ENCODE data around the gene PDGFC. TPM values are rescaled to one million over a fixed set of nuclear protein-coding genes. Genes with fewer than 3 reads are reported as not detected.

Gene PDGFC
- total RNA-seq, 1 experiment from 2014 or later, result 33.1 TPM

GRCh38 chr4:157005193-157005592 lies 33.6 kb upstream of the PDGFC start:
- no peaks in the 10 kb centered on the region for H3K27me3 ChIP-seq (ENCODE audit: insufficient read depth, low read depth)
- peaks cover 1% of the 10 kb centered on the region; the same call in 1 of the 2 replicates for H3F3A ChIP-seq (ENCODE audit: insufficient read depth, low read depth)
- H3K9me2 ChIP-seq (ENCODE audit: insufficient read depth), result no peaks in the 10 kb centered on the region
- H3K27ac ChIP-seq, result no peak overlapping the region
- no peaks in the 10 kb centered on the region for H3K79me2 ChIP-seq (ENCODE audit: low read depth)
- TF ChIP-seq EZH2 (IDR thresholded peaks at IDR 0.05; ENCODE audit: low read depth) (no peak), CTCF (conservative IDR thresholded peaks at IDR 0.05) (no peak)
- no peaks in the 10 kb centered on the region for H4K20me1 ChIP-seq (ENCODE audit: insufficient read depth)
- H3K4me3 ChIP-seq, result no peak overlapping the region
- no peak for DNase-seq
- intact Hi-C loops (cut with micrococcal nuclease; ENCODE audit: unreplicated experiment), result no loop called here
- BruUV-seq (replicated peaks), result no TSS peak
- ChIA-PET POLR2A (ENCODE audit: unreplicated experiment) (no interaction called here), CTCF (no interaction called here)
- peaks cover 2% of the 10 kb centered on the region for H3K4me1 ChIP-seq (replicated peaks; ENCODE audit: insufficient read depth)
- H3K36me3 ChIP-seq (ENCODE audit: low read depth), result no peaks in the 10 kb centered on the region
- H3K4me2 ChIP-seq, result no peak overlapping the region
- H2AFZ ChIP-seq, result no peak overlapping the region
- 0 out of 2 replicates have a peak, but pooled peaks cover under 1% of the 10 kb centered on the region for H3K9me3 ChIP-seq (ENCODE audit: insufficient read depth, low read depth)

GRCh38 chr4:157004279-157005161 lies 32.9 kb upstream of the PDGFC start:
- 0 out of 2 replicates have a peak, but pooled peaks cover 4% of the 10 kb centered on the region for H3K9me3 ChIP-seq (ENCODE audit: insufficient read depth, low read depth)
- no peaks in the 10 kb centered on the region for H4K20me1 ChIP-seq (ENCODE audit: insufficient read depth)
- POLR2A ChIA-PET (ENCODE audit: unreplicated experiment), result no interaction called here
- H3K9me2 ChIP-seq (ENCODE audit: insufficient read depth), result no peaks in the 10 kb centered on the region
- DNase-seq, result no peak
- no peaks in the 10 kb centered on the region for H3K79me2 ChIP-seq (ENCODE audit: low read depth)
- H3K4me3 ChIP-seq, result no peak overlapping the region
- no peak for TF ChIP-seq CTCF (conservative IDR thresholded peaks at IDR 0.05)
- TF ChIP-seq EZH2 (IDR thresholded peaks at IDR 0.05; ENCODE audit: low read depth), result no peak
- H3K27ac ChIP-seq, result no peak overlapping the region
- H3K4me2 ChIP-seq, result no peak overlapping the region
- CTCF ChIA-PET, result no interaction called here
- peaks cover 9% of the 10 kb centered on the region for H3K4me1 ChIP-seq (replicated peaks; ENCODE audit: insufficient read depth)
- BruUV-seq (replicated peaks), result no TSS peak
- no peak overlapping the region for H2AFZ ChIP-seq
- intact Hi-C loops (cut with micrococcal nuclease; ENCODE audit: unreplicated experiment), result no loop called here
- peaks cover 8% of the 10 kb centered on the region for H3F3A ChIP-seq (ENCODE audit: insufficient read depth, low read depth)
- H3K27me3 ChIP-seq (ENCODE audit: insufficient read depth, low read depth), result no peaks in the 10 kb centered on the region
- no peaks in the 10 kb centered on the region for H3K36me3 ChIP-seq (ENCODE audit: low read depth)

GRCh38 chr4:156999175-156999517 lies 27.5 kb upstream of the PDGFC start:
- DNase-seq, result peak; percentile 85 to 90
- H3K4me2 ChIP-seq, result peak overlapping the region; percentile 60
- H3K4me1 ChIP-seq (replicated peaks; ENCODE audit: insufficient read depth), result peaks cover 26% of the 10 kb centered on the region
- BruUV-seq (replicated peaks), result no TSS peak
- ChIA-PET POLR2A (ENCODE audit: unreplicated experiment) (interaction anchor here (0.6 kb wide), 1 partner anchor 14 kb away, joined by 5 read pairs; no protein-coding TSS in a partner anchor), CTCF (interaction anchor here (0.9 to 1.2 kb wide), 2 partner anchors 27 to 28 kb away, joined by 3 to 5 read pairs; partner anchors contain the start of gene PDGFC)
- no peak for TF ChIP-seq CTCF (conservative IDR thresholded peaks at IDR 0.05)
- TF ChIP-seq EZH2 (IDR thresholded peaks at IDR 0.05; ENCODE audit: low read depth), result no peak
- intact Hi-C loops (cut with micrococcal nuclease; ENCODE audit: unreplicated experiment), result loop anchor here (1.0 kb wide), 4 partner anchors 14 to 68 kb away; no protein-coding TSS in a partner anchor
- H3K36me3 ChIP-seq (ENCODE audit: low read depth), result no peaks in the 10 kb centered on the region
- H3K79me2 ChIP-seq (ENCODE audit: low read depth), result no peaks in the 10 kb centered on the region
- H3K4me3 ChIP-seq, result peak overlapping the region; percentile 28
- peaks cover 23% of the 10 kb centered on the region for H3F3A ChIP-seq (ENCODE audit: insufficient read depth, low read depth)
- peaks cover 8% of the 10 kb centered on the region for H3K9me3 ChIP-seq (ENCODE audit: insufficient read depth, low read depth)
- no peaks in the 10 kb centered on the region for H3K9me2 ChIP-seq (ENCODE audit: insufficient read depth)
- peak overlapping the region; percentile 69 for H3K27ac ChIP-seq
- H2AFZ ChIP-seq, result no peak overlapping the region
- no peaks in the 10 kb centered on the region for H3K27me3 ChIP-seq (ENCODE audit: insufficient read depth, low read depth)
- H4K20me1 ChIP-seq (ENCODE audit: insufficient read depth), result no peaks in the 10 kb centered on the region

All from PC-9 (cell line).